GM23338 (cell line): ENCODE measurements around the gene B3GALT5.

Source experiments
- CREB1 ChIP-seq: fragments of 250-450 bp; sonication (Bioruptor Pico); IDR thresholded peaks from 2 replicates; pipeline ENCODE4 v1.5.0; 2020; ENCODE audit warnings: low read depth, mild to moderate bottlenecking, moderate library complexity
- CTCF ChIP-seq, 2 experiments: fragments of 200-600 bp in 1 of 2; sonication (generic) in 1 of 2; conservative IDR thresholded peaks; 2 replicates each; pipeline versions ENCODE4 v1.5.1 to v1.6.1; 2016 to 2017; ENCODE audit warnings: antibody characterized with exemption in 2 of 2, low read depth in 2 of 2, mild to moderate bottlenecking in 2 of 2, moderate library complexity in 1 of 2
- EZH2 ChIP-seq: fragments of 200-600 bp; sonication (generic); IDR thresholded peaks from one replicate; pipeline ENCODE4 v1.8.0; 2017; ENCODE audit warnings: antibody characterized with exemption, mild to moderate bottlenecking, low read depth; ENCODE audit not compliant: unreplicated experiment
- EZH2phosphoT487 ChIP-seq: fragments of 200-600 bp; sonication (generic); IDR thresholded peaks from one replicate; pipeline ENCODE4 v1.8.1; 2018; ENCODE audit warnings: antibody characterized with exemption; ENCODE audit not compliant: unreplicated experiment
- NANOG ChIP-seq: IDR thresholded peaks from 2 replicates; pipeline ENCODE4 v1.6.1; 2016; ENCODE audit warnings: antibody characterized with exemption, borderline replicate concordance
- POLR2AphosphoS5 ChIP-seq: IDR thresholded peaks from 2 replicates; pipeline ENCODE4 v1.6.1; 2016; ENCODE audit warnings: antibody characterized with exemption, low read depth
- ZNF331 ChIP-seq: fragments of 250-450 bp; sonication (Bioruptor Pico); IDR thresholded peaks from 2 replicates; pipeline ENCODE4 v1.5.0; 2020; ENCODE audit warnings: low read depth, mild to moderate bottlenecking, moderate library complexity
- TF ChIP-seq, protein P1 (sequence below): IDR thresholded peaks from one replicate; pipeline ENCODE4 v1.6.1; 2018; ENCODE audit warnings: antibody characterized with exemption; ENCODE audit not compliant: unreplicated experiment

- TF ChIP-seq EZH2 (no peak), CTCF (conservative IDR thresholded peaks at IDR 0.05; ENCODE audit: low read depth in 2 of 2) (no peak), POLR2AphosphoS5 (no peak), CREB1 (CRISPR knock-in tag) (no peak), EZH2phosphoT487 (no peak), ZNF331 (CRISPR knock-in tag) (no peak), NANOG (no peak)
- TF ChIP-seq, protein P1, sequence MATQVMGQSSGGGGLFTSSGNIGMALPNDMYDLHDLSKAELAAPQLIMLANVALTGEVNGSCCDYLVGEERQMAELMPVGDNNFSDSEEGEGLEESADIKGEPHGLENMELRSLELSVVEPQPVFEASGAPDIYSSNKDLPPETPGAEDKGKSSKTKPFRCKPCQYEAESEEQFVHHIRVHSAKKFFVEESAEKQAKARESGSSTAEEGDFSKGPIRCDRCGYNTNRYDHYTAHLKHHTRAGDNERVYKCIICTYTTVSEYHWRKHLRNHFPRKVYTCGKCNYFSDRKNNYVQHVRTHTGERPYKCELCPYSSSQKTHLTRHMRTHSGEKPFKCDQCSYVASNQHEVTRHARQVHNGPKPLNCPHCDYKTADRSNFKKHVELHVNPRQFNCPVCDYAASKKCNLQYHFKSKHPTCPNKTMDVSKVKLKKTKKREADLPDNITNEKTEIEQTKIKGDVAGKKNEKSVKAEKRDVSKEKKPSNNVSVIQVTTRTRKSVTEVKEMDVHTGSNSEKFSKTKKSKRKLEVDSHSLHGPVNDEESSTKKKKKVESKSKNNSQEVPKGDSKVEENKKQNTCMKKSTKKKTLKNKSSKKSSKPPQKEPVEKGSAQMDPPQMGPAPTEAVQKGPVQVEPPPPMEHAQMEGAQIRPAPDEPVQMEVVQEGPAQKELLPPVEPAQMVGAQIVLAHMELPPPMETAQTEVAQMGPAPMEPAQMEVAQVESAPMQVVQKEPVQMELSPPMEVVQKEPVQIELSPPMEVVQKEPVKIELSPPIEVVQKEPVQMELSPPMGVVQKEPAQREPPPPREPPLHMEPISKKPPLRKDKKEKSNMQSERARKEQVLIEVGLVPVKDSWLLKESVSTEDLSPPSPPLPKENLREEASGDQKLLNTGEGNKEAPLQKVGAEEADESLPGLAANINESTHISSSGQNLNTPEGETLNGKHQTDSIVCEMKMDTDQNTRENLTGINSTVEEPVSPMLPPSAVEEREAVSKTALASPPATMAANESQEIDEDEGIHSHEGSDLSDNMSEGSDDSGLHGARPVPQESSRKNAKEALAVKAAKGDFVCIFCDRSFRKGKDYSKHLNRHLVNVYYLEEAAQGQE: no peak
Observed at GRCh38 chr21:39628385-39628784, 15.6 kb downstream of the B3GALT5 start.
